ENCODE measurements around the gene ZNF253. TPM values are rescaled to one million over a fixed set of nuclear protein-coding genes. Genes with fewer than 3 reads are reported as not detected.
"Not testable (repeated sequence)": the region's sequence is repeated elsewhere in the genome, so short reads cannot be mapped to it uniquely, and the experiment has no call there.

The ZNF253 gene
- total RNA-seq, 1 donor from 2014 or later: 2.1 TPM

DNA sequence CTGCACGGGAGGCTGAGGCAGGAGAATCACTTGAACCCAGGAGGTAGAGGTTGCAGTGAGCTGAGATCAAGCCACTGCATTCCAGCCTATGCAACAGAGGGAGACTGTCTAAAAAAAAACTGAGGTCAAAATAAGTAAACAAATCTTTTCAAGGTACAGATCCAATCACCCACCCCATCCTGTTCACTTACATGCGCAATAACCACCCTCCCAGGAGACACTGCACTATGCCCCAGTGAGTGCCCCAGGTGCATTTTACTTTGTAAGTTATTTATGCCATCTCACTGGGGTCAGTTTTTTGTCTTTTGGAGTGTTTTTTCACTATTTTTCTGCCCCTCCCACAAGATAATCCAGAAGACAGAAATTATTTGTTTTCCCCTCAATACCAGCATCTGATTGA is 6.9 kb upstream of the ZNF253 start:
- no peak for FAIRE-seq
- Histone ChIP-seq H3K36me3 (ENCODE audit: control insufficient read depth, insufficient read depth, low read length) (no peaks in the 10 kb centered on the region), H3K27me3 (ENCODE audit: control insufficient read depth, insufficient read depth, low read length) (no peaks in the 10 kb centered on the region), H3K4me3 (ENCODE audit: low read depth, low read length) (no peak overlapping the region)
- no peak for DNase-seq (ENCODE audit: low read depth)
- TF ChIP-seq, protein P1, sequence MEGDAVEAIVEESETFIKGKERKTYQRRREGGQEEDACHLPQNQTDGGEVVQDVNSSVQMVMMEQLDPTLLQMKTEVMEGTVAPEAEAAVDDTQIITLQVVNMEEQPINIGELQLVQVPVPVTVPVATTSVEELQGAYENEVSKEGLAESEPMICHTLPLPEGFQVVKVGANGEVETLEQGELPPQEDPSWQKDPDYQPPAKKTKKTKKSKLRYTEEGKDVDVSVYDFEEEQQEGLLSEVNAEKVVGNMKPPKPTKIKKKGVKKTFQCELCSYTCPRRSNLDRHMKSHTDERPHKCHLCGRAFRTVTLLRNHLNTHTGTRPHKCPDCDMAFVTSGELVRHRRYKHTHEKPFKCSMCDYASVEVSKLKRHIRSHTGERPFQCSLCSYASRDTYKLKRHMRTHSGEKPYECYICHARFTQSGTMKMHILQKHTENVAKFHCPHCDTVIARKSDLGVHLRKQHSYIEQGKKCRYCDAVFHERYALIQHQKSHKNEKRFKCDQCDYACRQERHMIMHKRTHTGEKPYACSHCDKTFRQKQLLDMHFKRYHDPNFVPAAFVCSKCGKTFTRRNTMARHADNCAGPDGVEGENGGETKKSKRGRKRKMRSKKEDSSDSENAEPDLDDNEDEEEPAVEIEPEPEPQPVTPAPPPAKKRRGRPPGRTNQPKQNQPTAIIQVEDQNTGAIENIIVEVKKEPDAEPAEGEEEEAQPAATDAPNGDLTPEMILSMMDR (IDR thresholded peaks at IDR 0.05; ENCODE audit: insufficient read depth, low read length, severe bottlenecking): no peak

DNA sequence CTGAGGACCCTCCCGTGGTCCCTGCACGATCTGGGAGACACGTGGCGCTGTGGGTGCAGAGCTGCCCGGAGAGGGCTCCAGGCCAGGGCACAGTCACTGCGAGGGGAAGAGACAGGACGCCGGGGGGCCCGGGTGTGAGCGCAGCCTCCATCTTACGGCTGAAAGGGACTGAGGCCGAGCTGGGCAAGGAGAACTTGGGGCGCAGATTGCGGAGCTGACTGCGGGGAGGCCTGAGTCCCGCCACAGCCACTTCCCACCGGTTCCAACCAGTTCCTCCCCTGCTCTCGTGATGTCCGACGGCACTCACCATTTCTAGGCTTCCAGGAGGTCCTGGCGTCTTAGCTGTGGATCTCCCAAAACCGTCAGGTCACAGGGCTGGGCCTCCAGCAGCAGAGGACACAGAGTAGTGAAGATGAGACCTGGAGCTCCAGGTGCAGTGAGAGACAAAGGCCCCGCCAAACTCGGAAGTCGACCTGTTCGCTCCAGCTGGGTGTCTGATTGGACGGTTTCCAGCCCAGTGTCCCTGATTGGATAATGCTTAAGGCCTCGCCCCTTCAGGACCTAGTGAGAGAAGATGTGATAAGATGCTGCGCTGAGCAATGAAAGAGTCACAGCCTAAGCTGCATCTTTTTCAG is 4.8 kb upstream of the ZNF253 start:
- DNase-seq (ENCODE audit: low read depth) (no peak), FAIRE-seq (no peak)
- TF ChIP-seq, protein P1 (IDR thresholded peaks at IDR 0.05; ENCODE audit: insufficient read depth, low read length, severe bottlenecking): no peak
- no peaks in the 10 kb centered on the region for H3K27me3 ChIP-seq (ENCODE audit: control insufficient read depth, insufficient read depth, low read length)
- no peaks in the 10 kb centered on the region for H3K36me3 ChIP-seq (ENCODE audit: control insufficient read depth, insufficient read depth, low read length)
- no peak overlapping the region for H3K4me3 ChIP-seq (ENCODE audit: low read depth, low read length)

DNA sequence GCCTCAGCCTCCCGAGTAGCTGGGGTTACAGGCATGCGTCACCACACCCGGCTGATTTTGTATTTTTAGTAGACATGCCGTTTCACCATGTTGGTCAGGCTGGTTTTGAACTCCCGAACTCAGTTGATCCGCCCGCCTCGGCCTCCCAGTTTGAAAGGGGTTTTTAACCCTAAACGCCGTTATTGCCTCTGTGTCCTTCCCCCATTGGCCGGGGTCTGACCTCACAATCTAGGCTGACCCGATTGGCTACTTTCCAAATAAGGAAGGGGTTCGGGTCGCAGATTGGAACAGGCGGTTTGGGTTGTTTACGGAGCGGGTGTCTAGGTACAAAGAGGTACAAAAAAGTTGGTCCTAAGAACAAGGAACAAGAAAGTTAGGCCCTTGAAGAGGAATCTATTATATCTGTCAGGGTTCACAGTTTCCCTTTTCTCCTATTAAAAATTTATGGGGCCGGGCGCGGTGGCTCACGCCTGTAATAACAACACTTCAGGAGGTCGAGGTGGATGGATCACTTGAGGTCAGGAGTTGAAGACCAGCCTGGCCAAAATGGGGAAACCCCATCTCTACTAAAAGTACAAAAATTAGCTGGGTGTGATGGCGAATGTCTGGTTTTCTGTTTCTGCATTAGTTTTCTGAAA is 1.0 kb downstream of the ZNF253 start:
- DNase-seq (ENCODE audit: low read depth) (no peak), FAIRE-seq (no peak)
- H3K36me3 ChIP-seq (ENCODE audit: control insufficient read depth, insufficient read depth, low read length): no peaks in the 10 kb centered on the region
- peak overlapping the region; percentile 63 for H3K4me3 ChIP-seq (ENCODE audit: low read depth, low read length)
- TF ChIP-seq, protein P1 (IDR thresholded peaks at IDR 0.05; ENCODE audit: insufficient read depth, low read length, severe bottlenecking): no peak
- H3K27me3 ChIP-seq (ENCODE audit: control insufficient read depth, insufficient read depth, low read length): no peaks in the 10 kb centered on the region

DNA sequence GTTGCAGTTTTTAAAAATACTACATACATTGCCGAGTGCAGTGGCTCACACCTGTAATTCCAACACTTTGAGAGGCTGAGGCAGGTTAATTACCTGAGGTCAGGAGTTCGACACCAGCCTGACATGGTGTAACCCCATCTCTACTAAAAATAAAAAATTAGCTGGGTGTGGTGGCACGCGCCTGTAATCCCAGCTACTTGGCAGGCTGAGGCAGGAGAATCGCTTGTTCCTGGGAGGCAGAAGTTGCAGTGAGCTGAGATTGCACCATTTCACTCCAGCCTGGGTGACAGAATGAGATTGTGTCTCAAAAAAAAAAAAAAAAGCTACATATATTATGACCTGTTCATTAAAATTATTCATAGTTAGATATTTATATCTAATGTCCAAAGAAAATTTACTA is 4.4 kb downstream of the ZNF253 start:
- not testable (repeated sequence) for H3K27me3 ChIP-seq (ENCODE audit: control insufficient read depth, insufficient read depth, low read length); DNase-seq (ENCODE audit: low read depth); FAIRE-seq; H3K4me3 ChIP-seq (ENCODE audit: low read depth, low read length); H3K36me3 ChIP-seq (ENCODE audit: control insufficient read depth, insufficient read depth, low read length)

DNA sequence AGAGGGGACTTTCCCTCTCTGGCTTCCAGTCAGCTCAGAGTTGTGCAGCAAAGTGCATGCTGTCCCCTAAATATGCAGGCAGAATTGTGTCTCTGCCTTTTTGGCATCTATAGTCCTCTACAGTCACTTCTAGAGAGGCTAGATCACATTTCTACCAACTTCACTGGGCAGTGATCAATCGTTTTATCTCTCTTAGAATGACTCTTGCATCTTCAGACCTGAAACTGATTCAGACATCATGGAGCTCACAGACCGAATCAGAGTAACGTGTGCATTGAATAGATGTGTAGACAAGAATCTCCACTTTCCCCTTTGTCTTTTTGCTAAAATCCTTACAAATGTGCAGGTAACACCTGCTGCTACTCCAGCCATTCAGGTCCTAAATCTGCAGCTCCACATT is 6.2 kb downstream of the ZNF253 start:
- Histone ChIP-seq H3K4me3 (ENCODE audit: low read depth, low read length) (no peak overlapping the region), H3K36me3 (ENCODE audit: control insufficient read depth, insufficient read depth, low read length) (no peaks in the 10 kb centered on the region), H3K27me3 (ENCODE audit: control insufficient read depth, insufficient read depth, low read length) (no peaks in the 10 kb centered on the region)
- TF ChIP-seq, protein P1 (IDR thresholded peaks at IDR 0.05; ENCODE audit: insufficient read depth, low read length, severe bottlenecking): no peak
- DNase-seq (ENCODE audit: low read depth) (no peak), FAIRE-seq (no peak)

DNA sequence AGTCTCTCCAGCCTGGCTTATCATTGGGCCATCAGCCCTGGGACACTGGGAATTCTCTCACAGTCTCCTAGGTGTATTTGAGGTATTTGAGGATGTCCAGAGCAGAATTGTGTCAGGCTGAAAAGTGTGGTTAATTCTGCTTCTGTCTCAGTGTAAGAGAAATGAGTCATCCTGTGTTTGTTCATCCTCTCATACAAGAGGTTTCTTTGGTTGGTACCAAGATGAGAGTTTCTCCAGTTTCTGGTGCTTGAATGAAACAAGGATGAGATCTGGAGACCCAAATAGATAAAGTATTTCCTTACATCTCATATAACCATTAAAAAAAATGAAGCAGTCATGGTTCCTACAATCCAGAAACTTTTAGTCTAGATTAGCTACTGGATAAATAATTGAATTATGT is 7.7 kb downstream of the ZNF253 start:
- TF ChIP-seq, protein P1 (IDR thresholded peaks at IDR 0.05; ENCODE audit: insufficient read depth, low read length, severe bottlenecking): no peak
- FAIRE-seq (no peak), DNase-seq (ENCODE audit: low read depth) (peak; percentile 12)
- H3K27me3 ChIP-seq (ENCODE audit: control insufficient read depth, insufficient read depth, low read length): no peaks in the 10 kb centered on the region
- H3K36me3 ChIP-seq (ENCODE audit: control insufficient read depth, insufficient read depth, low read length): no peaks in the 10 kb centered on the region
- no peak overlapping the region for H3K4me3 ChIP-seq (ENCODE audit: low read depth, low read length)

Measured in bronchial epithelial cell (primary cell).